SK-N-SH (cell line): Measurements from ENCODE around the gene FGF13. TPM values are rescaled to one million over a fixed set of nuclear protein-coding genes. Genes with fewer than 3 reads are reported as not detected.

Experiments used
- CTCF ChIA-PET: fragments of 300-600, 350-600 bp; formaldehyde crosslinking; extraction: SDS; loops from one replicate; lab custom pipeline; 2021; lab: Yijun Ruan, JAX
- POLR2A ChIA-PET: fragments of 350-600 bp; sonication (Branson Sonifier 250); formaldehyde crosslinking; extraction: SDS; loops from one replicate; lab custom pipeline; 2020; ENCODE audit warnings: antibody characterized with exemption, inconsistent platforms; lab: Yijun Ruan, JAX
- DNase-seq: peaks from one replicate; pipeline ENCODE4 v3.0.0; 2012
- H2AFZ ChIP-seq: fragments of 200-600 bp; sonication (generic); 2 replicates; pipeline ENCODE4 v1.8.1; 2016; ENCODE audit warnings: antibody characterized with exemption, mild to moderate bottlenecking, low read depth
- H3F3A ChIP-seq: fragments of 200-600 bp; sonication (generic); replicated peaks from 2 replicates; pipeline ENCODE3; 2016; ENCODE audit warnings: antibody characterized with exemption, mild to moderate bottlenecking; ENCODE audit not compliant: insufficient read depth
- H3K27ac ChIP-seq, 2 experiments: fragments of 200-500 bp in 1 of 2; fragments of 200-600 bp in 1 of 2; sonication (Bioruptor generic) in 1 of 2; sonication (generic), shearing (Covaris generic) in 1 of 2; 2 replicates each; pipeline versions ENCODE4 v1.5.1 to v1.6.1; 2014 to 2016; ENCODE audit warnings: low read depth in 2 of 2, inconsistent platforms in 1 of 2, low read length in 1 of 2, mild to moderate bottlenecking in 1 of 2, mixed read lengths in 1 of 2
- H3K27me3 ChIP-seq: fragments of 200-600 bp; sonication (generic), shearing (Covaris generic); 2 replicates; pipeline ENCODE4 v1.6.1; 2016; ENCODE audit warnings: mixed run types; ENCODE audit not compliant: insufficient read depth
- H3K36me3 ChIP-seq, 2 experiments: fragments of 200-500 bp in 1 of 2; fragments of 200-600 bp in 1 of 2; sonication (Bioruptor generic) in 1 of 2; sonication (generic) in 1 of 2; replicated peaks in 1 of 2; 2 replicates each; pipeline versions ENCODE3 to v1.5.1; 2014 to 2016; ENCODE audit warnings: low read length in 1 of 2, mild to moderate bottlenecking in 1 of 2; ENCODE audit not compliant: insufficient read depth in 2 of 2, control insufficient read depth in 1 of 2
- H3K4me1 ChIP-seq, 2 experiments: fragments of 200-500 bp in 1 of 2; fragments of 200-600 bp in 1 of 2; sonication (Bioruptor generic) in 1 of 2; sonication (generic), shearing (Covaris generic) in 1 of 2; 2 replicates each; pipeline versions ENCODE4 v1.5.1 to v1.6.1; 2014 to 2016; ENCODE audit warnings: low read depth in 1 of 2, low read length in 1 of 2, mixed run types in 1 of 2; ENCODE audit not compliant: insufficient read depth in 2 of 2, control insufficient read depth in 1 of 2
- H3K4me2 ChIP-seq: fragments of 200-600 bp; sonication (generic), shearing (Covaris generic); 2 replicates; pipeline ENCODE4 v1.6.1; 2017; ENCODE audit warnings: mixed run types
- H3K4me3 ChIP-seq, 2 experiments: fragments of 200-500 bp in 1 of 2; fragments of 200-600 bp in 1 of 2; sonication (Bioruptor generic) in 1 of 2; sonication (generic), shearing (Covaris generic) in 1 of 2; 2 replicates each; pipeline versions ENCODE4 v1.5.1 to v1.8.1; 2014 to 2016; ENCODE audit warnings: low read depth in 2 of 2, inconsistent platforms in 1 of 2, low read length in 1 of 2, mild to moderate bottlenecking in 1 of 2, mixed read lengths in 1 of 2, moderate library complexity in 1 of 2
- H3K79me2 ChIP-seq: fragments of 200-600 bp; sonication (generic); 2 replicates; pipeline ENCODE4 v1.8.1; 2017; ENCODE audit warnings: mild to moderate bottlenecking; ENCODE audit not compliant: insufficient read depth
- H3K9ac ChIP-seq: fragments of 200-600 bp; sonication (generic); 2 replicates; pipeline ENCODE4 v1.6.1; 2017; ENCODE audit warnings: mixed run types
- H3K9me2 ChIP-seq: fragments of 200-600 bp; sonication (generic); 2 replicates; pipeline ENCODE4 v1.6.1; 2017; ENCODE audit warnings: mixed run types
- H3K9me3 ChIP-seq: fragments of 200-600 bp; sonication (generic); 2 replicates; pipeline ENCODE4 v1.6.1; 2017; ENCODE audit warnings: mixed run types, mild to moderate bottlenecking, moderate library complexity
- H4K20me1 ChIP-seq: fragments of 200-600 bp; sonication (generic); 2 replicates; pipeline ENCODE4 v1.6.1; 2017; ENCODE audit warnings: mild to moderate bottlenecking, mixed run types; ENCODE audit not compliant: insufficient read depth
- CHD2 ChIP-seq: fragments of 150-350 bp; IDR thresholded peaks from 2 replicates; pipeline ENCODE4 v1.6.1; 2018; ENCODE audit warnings: low read length; ENCODE audit not compliant: partially characterized antibody
- CTCF ChIP-seq: fragments of 200-600 bp; sonication (generic); IDR thresholded peaks from 2 replicates; pipeline ENCODE4 v1.6.1; 2017; ENCODE audit warnings: antibody characterized with exemption, mild to moderate bottlenecking, moderate library complexity
- FOXJ3 ChIP-seq: sonication (generic); formaldehyde crosslinking; IDR thresholded peaks from 2 replicates; pipeline ENCODE4 v1.5.1; 2020; ENCODE audit warnings: mild to moderate bottlenecking, missing genetic modification reagents
- GABPA ChIP-seq: IDR thresholded peaks from 2 replicates; pipeline ENCODE4 v1.4.0; 2012; ENCODE audit warnings: low read depth, mild to moderate bottlenecking
- GATA2 ChIP-seq: sonication (generic); formaldehyde crosslinking; IDR thresholded peaks from 2 replicates; pipeline ENCODE4 v1.5.0; 2020; ENCODE audit warnings: mild to moderate bottlenecking, missing genetic modification reagents
- JUND ChIP-seq: IDR thresholded peaks from 2 replicates; pipeline ENCODE4 v1.4.0; 2012
- MAX ChIP-seq: IDR thresholded peaks from 2 replicates; pipeline ENCODE4 v1.4.0; 2012; ENCODE audit warnings: low read depth
- NFIC ChIP-seq: IDR thresholded peaks from 2 replicates; pipeline ENCODE4 v1.4.0; 2012; ENCODE audit warnings: borderline replicate concordance
- POLR2AphosphoS5 ChIP-seq: IDR thresholded peaks from 2 replicates; pipeline ENCODE4 v1.6.1; 2012; ENCODE audit warnings: low read depth, low read length
- REST ChIP-seq: IDR thresholded peaks from 2 replicates; pipeline ENCODE4 v1.6.1; 2012; ENCODE audit warnings: mild to moderate bottlenecking, low read depth, low read length, moderate library complexity
- RXRA ChIP-seq: IDR thresholded peaks from 2 replicates; pipeline ENCODE4 v1.4.0; 2012; ENCODE audit warnings: low read depth, mild to moderate bottlenecking, borderline replicate concordance
- SIN3A ChIP-seq: IDR thresholded peaks from 2 replicates; pipeline ENCODE4 v1.6.1; 2012; ENCODE audit warnings: low read depth, mild to moderate bottlenecking, low read length, moderate library complexity, borderline replicate concordance
- SMC3 ChIP-seq: IDR thresholded peaks from 2 replicates; pipeline ENCODE4 v1.6.1; 2012; ENCODE audit warnings: low read depth, low read length, improper control_type of control experiment
- TAF1 ChIP-seq: IDR thresholded peaks from 2 replicates; pipeline ENCODE4 v1.6.1; 2012; ENCODE audit warnings: low read depth, mild to moderate bottlenecking, low read length, moderate library complexity, borderline replicate concordance
- TCF12 ChIP-seq: IDR thresholded peaks from 2 replicates; pipeline ENCODE4 v1.4.0; 2012
- TEAD4 ChIP-seq: IDR thresholded peaks from 2 replicates; pipeline ENCODE4 v1.4.0; 2012; ENCODE audit warnings: mild to moderate bottlenecking, borderline replicate concordance; ENCODE audit not compliant: insufficient read depth
- USF1 ChIP-seq: IDR thresholded peaks from 2 replicates; pipeline ENCODE4 v1.4.0; 2012; ENCODE audit warnings: low read depth, borderline replicate concordance
- USF2 ChIP-seq: fragments of 150-350 bp; IDR thresholded peaks from 2 replicates; pipeline ENCODE4 v1.6.1; 2017; ENCODE audit warnings: antibody characterized with exemption, low read length, low read depth, borderline replicate concordance
- WGBS: methylation state at CpG from one replicate; pipeline ENCODE4 v1.1.6; 2017; ENCODE audit warnings: low lambda C conversion rate; 5-methylcytosine and 5-hydroxymethylcytosine counted together
- polyA plus RNA-seq, 3 experiments: library from polyadenylated mRNA; depleted of rRNA; stranded (reverse); fragments of >200 nt; gene quantifications; 2 replicates each; pipeline ENCODE4 v1.2.3, GENCODE V29; 2012

FGF13 gene
- polyA plus RNA-seq, 1 of the 3 experiments (the other 2 are of a cell fraction): 0.12 TPM

GRCh38 chrX:138704101-138704500, 7.4 kb downstream of the FGF13 start:
- Histone ChIP-seq H2AFZ (no peak overlapping the region), H3K27ac (no peak overlapping the region)
- WGBS: 1% methylated on average over 3 of the region's 3 CpGs
- DNase-seq: no peak
- TF ChIP-seq USF1 (no peak), POLR2AphosphoS5 (no peak), TEAD4 (no peak), MAX (no peak), RXRA (no peak), SIN3A (no peak), SMC3 (no peak), GATA2 (no peak)
- TF ChIP-seq, all 33 proteins: peak for 0
- no peak overlapping the region for H3K4me3 ChIP-seq
- POLR2A ChIA-PET: no interaction called here
- no peak overlapping the region for H3K4me2 ChIP-seq
- H3K9ac ChIP-seq: no peak overlapping the region
- H3K27me3 ChIP-seq: peaks cover 4% of the 10 kb centered on the region; the same call in 1 of the 2 replicates
- H3K4me1 ChIP-seq: no peaks in the 10 kb centered on the region
- no peaks in the 10 kb centered on the region for H3K36me3 ChIP-seq
- H4K20me1 ChIP-seq: no peaks in the 10 kb centered on the region
- CTCF ChIA-PET: no interaction called here
- H3K9me2 ChIP-seq: no peaks in the 10 kb centered on the region
- no peaks in the 10 kb centered on the region for H3K79me2 ChIP-seq
- no peaks in the 10 kb centered on the region for H3F3A ChIP-seq
- no peaks in the 10 kb centered on the region for H3K9me3 ChIP-seq

GRCh38 chrX:138692591-138692990, 18.9 kb downstream of the FGF13 start:
- Histone ChIP-seq H3K4me3 (no peak overlapping the region), H4K20me1 (no peaks in the 10 kb centered on the region), H3K4me1 (no peaks in the 10 kb centered on the region), H3K9ac (no peak overlapping the region), H3K36me3 (no peaks in the 10 kb centered on the region), H3K9me2 (no peaks in the 10 kb centered on the region), H2AFZ (no peak overlapping the region), H3K4me2 (no peak overlapping the region), H3K79me2 (no peaks in the 10 kb centered on the region), H3F3A (no peaks in the 10 kb centered on the region), H3K9me3 (no peaks in the 10 kb centered on the region), H3K27ac (no peak overlapping the region), H3K27me3 (no peaks in the 10 kb centered on the region)
- POLR2A ChIA-PET: no interaction called here
- 0% methylated on average over 1 of the region's 1 CpG for WGBS
- DNase-seq: no peak
- TF ChIP-seq NFIC (no peak), GABPA (no peak), CTCF (no peak), USF2 (no peak), REST (no peak), TAF1 (no peak), CHD2 (no peak), FOXJ3 (CRISPR knock-in tag) (no peak), TCF12 (no peak), JUND (no peak), MAX (no peak)
- CTCF ChIA-PET: no interaction called here
